ENCODE data around the gene PSEN2.

Gene PSEN2

GRCh38 chr1:226888021-226888420 lies 17.6 kb downstream of the PSEN2 start:
- no peak for DNase-seq

GRCh38 chr1:226888816-226889215 lies 18.4 kb downstream of the PSEN2 start:
- DNase-seq: no peak

DNA sequence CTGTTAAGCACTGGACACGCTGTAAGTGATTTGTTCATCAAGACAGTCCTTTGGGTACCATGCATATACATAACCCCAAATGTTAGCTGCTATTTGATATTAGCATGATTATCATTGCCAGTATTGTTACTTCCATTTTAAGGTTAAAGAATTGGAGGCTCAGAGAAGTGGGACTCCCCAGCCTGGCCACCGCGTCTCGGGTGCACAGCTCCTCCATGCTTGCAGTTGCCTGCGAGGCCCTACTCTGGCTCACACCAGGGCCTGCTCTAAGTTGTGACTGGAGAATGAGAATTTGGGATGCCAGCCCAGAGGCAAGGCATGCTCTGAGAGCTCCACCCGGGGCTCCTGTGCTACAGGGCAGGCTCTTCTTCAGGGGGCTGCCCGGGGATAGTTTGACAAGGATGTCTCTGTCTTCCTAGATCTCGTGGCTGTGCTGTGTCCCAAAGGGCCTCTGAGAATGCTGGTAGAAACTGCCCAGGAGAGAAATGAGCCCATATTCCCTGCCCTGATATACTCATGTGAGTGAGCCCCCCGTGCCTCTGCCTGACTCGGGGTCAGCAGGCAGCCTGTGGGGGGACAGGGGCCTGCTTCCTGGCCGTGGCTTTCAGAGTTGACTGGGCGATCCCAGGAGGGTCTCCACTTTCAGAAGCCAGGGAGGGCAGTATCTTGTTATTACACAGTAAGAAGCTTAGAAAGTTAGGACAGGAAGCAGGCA lies 19.4 kb downstream of the PSEN2 start:
- no peak for DNase-seq

GRCh38 chr1:226890331-226891108 lies 20.1 kb downstream of the PSEN2 start:
- no peak for DNase-seq

DNA sequence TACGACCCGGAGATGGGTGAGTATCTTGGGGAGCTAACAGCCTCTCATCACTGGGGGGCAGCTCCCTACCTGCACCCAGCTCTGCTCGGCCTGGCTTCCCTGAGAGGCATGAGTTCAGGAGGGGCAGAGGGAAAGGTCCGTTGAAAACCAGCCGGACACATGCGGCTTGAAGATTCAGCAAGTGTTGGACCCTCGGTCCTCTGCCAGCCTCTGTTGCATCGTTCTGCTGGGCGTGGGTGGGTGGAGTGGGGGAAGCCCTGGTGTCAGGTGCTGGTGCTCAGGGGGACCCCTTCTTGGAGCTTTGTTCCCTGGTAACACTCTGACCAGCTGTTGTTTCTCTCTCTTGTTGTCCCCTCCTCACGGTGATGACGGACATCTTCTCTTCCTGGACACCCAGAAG lies 20.9 kb downstream of the PSEN2 start:
- DNase-seq: no peak

DNA sequence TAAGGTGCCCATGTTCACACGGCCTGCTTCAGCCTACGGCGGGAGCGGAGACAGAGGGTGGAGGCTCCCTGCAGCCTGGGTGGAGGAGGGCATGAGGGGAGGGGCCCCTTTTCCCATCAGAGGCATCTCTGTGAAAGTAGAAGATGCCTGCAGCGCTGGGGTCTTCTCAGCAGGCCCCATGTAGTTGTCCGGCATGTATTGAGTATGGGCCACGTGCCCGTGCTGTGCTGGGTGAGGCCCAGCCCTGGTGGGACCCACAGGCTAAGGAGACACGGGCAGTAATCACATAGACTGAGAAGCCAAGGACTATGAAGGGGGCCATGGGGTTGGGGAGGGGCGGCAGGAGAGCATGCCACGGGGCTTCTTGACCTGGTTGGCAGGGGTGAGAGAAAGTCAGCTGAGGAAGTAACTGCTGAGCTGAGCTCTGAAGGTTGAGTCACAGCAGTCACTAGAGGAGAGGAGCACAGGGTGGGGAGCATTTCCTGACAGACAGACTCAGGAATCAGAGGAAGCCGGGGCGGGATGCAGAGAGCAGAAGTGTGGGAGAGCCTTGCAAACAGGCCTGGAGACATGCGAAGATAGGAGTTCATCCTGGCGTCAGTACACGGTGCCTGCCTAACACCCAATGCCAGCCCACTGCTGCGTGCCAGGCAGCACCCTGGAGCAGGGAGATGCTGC lies 21.6 kb downstream of the PSEN2 start:
- DNase-seq: no peak

- no peak for DNase-seq
These were observed 22.1 kb downstream of the PSEN2 start for GRCh38 chr1:226892524-226892875.

DNA sequence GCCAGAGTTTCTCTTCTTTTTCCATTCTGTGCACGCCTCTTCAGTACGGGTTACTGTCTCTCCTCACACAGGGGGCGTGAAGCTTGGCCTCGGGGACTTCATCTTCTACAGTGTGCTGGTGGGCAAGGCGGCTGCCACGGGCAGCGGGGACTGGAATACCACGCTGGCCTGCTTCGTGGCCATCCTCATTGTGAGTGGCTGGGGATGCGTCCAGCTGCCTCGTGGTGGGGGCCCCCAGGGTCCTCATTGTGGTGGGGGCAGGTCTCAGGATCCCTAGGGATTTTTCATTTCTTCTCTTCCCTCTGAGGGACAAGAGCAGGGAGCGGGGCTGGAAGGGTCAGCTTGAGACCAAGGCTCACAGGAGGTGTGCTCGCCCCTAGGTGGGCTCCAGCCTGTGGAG lies 23.5 kb downstream of the PSEN2 start:
- no peak for DNase-seq

DNA sequence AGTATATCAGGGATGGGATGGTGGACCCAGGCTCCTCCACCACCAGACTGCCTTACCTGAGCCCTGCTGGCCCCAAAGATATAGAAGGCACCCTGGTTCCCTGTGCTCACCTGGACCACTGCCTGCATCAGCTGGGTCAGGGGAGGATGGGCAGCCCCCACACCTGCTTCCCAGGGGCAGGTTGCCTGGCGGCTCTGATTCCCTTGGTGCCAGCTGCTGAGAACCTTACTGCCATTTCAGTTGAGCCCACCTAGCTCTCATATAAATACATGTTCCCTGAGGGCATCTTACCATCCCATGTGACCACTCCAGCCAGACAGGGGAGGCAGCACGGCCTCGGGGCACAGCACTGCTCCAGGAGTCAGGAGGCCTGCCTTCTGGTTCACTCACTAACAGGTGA lies 24.4 kb downstream of the PSEN2 start:
- no peak for DNase-seq

DNA sequence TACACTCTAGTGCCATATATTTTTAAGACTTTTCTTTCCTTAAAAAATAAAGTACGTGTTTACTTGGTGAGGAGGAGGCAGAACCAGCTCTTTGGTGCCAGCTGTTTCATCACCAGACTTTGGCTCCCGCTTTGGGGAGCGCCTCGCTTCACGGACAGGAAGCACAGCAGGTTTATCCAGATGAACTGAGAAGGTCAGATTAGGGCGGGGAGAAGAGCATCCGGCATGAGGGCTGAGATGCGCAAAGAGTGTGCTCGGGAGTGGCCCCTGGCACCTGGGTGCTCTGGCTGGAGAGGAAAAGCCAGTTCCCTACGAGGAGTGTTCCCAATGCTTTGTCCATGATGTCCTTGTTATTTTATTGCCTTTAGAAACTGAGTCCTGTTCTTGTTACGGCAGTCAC lies 25.2 kb downstream of the PSEN2 start:
- no peak for DNase-seq

GRCh38 chr1:226898246-226898645 lies 27.8 kb downstream of the PSEN2 start:
- DNase-seq: no peak

DNA sequence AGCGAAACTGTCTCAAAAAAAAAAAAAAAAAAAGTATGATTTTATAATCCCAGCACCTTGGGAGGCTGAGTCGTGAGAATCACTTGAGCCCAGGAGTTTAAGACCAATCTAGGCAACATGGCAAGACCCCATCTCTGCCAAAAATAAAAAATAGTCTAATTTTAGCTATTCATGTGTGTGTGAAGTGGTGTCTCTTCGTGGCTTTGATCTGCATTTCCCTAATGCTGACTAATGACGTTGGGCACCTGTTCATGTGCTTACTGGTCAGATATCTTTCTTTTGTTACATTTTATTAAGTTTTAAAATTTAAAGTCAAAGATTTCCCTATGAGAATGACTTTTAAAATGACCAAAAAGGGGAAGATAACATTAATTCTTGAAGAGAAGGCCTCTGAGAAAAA lies 31.0 kb downstream of the PSEN2 start:
- no peak for DNase-seq

GRCh38 chr1:226902601-226903000 lies 32.2 kb downstream of the PSEN2 start:
- no peak for DNase-seq

DNA sequence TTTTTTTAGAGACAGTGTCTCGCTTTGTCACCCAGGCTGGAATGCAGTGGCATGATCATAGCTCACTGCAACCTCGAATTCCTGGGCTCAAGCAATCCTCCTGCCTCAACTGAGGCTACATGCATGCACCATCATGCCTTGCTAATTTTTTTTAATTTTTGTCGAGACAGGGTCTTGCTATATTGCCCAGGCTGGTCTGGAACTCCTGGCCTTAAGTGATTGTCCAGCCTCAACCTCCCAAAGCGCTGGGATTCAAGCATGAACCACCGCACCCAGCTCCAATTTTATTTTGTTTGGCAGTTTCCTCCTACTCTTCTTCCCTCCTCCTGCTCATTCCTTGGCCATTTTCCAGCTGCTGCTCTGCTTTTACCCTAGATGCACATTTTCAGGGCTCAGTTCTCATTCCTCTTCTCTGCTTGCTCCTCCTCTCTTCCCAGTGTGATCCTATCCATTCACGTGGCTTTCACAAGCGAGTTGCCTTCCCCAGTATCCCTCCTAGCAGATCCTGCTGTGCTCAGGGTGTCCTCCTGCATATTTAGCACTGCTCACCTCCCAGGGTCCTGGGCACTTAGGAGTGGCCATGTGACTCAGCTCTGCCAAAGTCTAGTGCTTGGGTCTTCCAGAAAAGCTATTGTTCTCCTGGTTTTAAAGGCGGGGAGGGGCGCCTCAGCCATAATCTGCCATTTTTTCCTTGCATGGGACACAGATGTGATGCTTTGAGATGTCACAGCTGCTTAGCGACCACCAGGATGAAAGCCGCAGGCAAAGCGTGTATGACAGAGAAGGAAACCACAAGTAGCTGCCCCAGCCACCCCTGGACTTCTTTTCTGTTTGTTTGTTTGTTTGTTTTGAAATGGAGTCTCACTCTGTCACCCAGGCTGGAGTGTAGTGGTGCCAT lies 33.7 kb downstream of the PSEN2 start:
- DNase-seq: no peak

DNA sequence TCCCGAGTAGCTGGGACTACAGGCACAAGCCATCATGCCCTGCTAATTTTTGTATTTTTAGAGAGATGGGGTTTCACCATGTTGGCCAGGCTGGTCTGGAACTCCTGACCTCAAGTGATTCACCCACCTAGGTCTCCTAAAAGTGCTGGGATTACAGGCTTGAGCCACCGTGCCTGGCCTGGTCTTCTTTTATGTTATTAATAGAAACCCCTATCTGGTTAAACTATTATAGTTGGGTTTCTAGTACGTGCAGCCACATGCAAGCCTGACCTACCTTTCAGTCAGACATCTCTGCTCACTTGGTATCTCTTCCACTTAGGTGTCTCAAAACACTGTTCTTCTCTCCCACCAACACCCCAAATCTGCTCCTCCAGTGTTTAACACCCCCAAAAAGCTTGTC lies 34.4 kb downstream of the PSEN2 start:
- DNase-seq: no peak

GRCh38 chr1:226908419-226908818 lies 38.0 kb downstream of the PSEN2 start:
- DNase-seq: no peak

GRCh38 chr1:226908913-226909312 lies 38.5 kb downstream of the PSEN2 start:
- no peak for DNase-seq

- DNase-seq: no peak
These were observed 42.3 kb downstream of the PSEN2 start for GRCh38 chr1:226912587-226913176.

GRCh38 chr1:226915672-226915995 lies 45.2 kb downstream of the PSEN2 start:
- DNase-seq: no peak

DNA sequence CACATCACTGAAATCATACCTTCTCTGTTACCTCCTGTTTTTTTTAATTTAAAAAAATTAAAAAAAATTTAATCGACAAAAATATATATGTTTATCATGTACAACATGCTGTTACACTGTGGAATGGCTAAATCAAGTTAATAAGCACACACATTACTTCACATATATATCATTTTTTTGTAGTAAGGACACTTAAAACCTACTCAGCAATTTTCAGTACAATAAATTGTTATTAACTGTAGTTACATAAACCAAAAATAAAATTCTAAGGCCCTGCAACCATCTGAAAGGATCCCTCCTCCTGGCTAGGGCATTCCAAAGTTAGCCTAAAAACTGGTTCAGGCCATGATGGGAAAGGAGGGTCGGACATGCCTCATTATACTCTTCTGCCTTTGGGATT lies 46.1 kb downstream of the PSEN2 start:
- no peak for DNase-seq

DNA sequence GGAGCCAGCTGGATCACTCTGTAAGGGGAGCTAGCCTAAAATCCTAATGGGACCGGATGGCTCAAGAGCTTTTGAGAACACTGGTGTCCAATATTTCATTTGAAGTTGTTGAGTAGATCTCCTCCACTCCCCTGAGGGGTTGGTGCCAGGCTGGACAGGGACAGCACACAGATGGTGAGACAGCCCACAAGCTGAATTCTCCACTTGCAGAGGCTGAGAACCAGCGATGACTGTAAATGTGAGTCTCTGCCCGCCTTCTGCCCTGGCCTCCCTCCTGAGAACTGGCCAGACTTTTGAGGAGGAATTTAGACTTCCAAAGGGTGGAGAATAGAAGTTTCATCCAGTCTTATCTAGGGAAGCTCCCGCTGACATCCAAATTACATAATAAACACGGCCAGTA lies 49.2 kb downstream of the PSEN2 start:
- DNase-seq: no peak

- no peak for DNase-seq
These were observed 49.6 kb downstream of the PSEN2 start for GRCh38 chr1:226919995-226920394.

DNA sequence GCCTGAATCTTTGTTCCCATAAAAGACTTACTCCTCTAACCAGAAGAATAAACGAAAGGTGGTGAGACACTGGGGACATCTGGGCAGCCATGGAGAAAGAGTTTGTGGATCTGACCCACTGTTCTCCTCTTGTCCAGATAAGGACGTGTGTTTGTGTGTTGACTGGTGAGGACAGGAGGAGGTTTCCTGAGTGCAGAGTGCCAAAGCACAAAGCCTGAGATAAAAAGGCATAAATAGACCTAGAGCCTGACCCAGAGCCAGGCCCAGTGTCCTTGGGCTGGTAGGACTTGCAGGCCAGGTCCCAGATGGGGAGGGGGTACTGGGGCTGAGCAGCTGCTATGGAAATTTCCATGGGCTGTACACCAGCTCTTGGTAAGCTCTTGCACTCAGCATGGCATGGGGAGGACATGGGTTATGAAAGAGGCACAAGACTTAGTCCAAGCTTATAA lies 50.1 kb downstream of the PSEN2 start:
- DNase-seq: no peak
